B cell (primary cell): ENCODE results near the gene TRAF5. TPM values are rescaled to one million over a fixed set of nuclear protein-coding genes. Genes with fewer than 3 reads are reported as not detected.

Experiments
- ATAC-seq: fragments of 200-7000 bp; cut with Tn5 transposase; one replicate; pipeline ENCODE4 v1.10.0; 2021; ENCODE audit warnings: low read depth, mild to moderate bottlenecking, moderate number of reproducible peaks, moderate library complexity
- CTCF ChIA-PET: fragments of 350-600 bp; sonication (Branson Sonifier 250); formaldehyde crosslinking; loops from one replicate; lab custom pipeline; 2021; ENCODE audit warnings: antibody characterized with exemption, inconsistent platforms; lab: Charles Lee
- POLR2A ChIA-PET: fragments of 350-600 bp; sonication (Branson Sonifier 250); formaldehyde crosslinking; loops from one replicate; lab custom pipeline; 2021; ENCODE audit warnings: antibody characterized with exemption; lab: Charles Lee
- DNase-seq: peaks from one replicate; pipeline ENCODE4 v3.0.0; 2013
- H2AFZ ChIP-seq: 2 replicates; pipeline ENCODE4 v1.6.1; 2012; ENCODE audit warnings: mild to moderate bottlenecking, low read depth, low read length; ENCODE audit not compliant: insufficient read depth, poor library complexity, severe bottlenecking
- H3K27ac ChIP-seq, 2 donors: 1 replicate in 1 of 2; 2 replicates in 1 of 2; pipeline ENCODE4 v1.5.1; 2012 to 2013; ENCODE audit warnings: low read length in 2 of 2, mild to moderate bottlenecking in 2 of 2, moderate library complexity in 1 of 2
- H3K27me3 ChIP-seq, 4 experiments: fragments of 200-600 bp in 1 of 4; sonication (generic) in 1 of 4; replicated peaks in 1 of 4; 1 replicate in 2 of 4; 2 replicates in 2 of 4; pipeline versions ENCODE4 v1.6.1 to v1.7.0; 2013 to 2016; ENCODE audit warnings: low read length in 3 of 4, mild to moderate bottlenecking in 2 of 4, mixed read lengths in 1 of 4, moderate library complexity in 1 of 4; ENCODE audit not compliant: insufficient read depth in 4 of 4, control insufficient read depth in 3 of 4; ENCODE audit errors: control extremely low read depth in 1 of 4
- H3K36me3 ChIP-seq, 2 experiments: replicated peaks in 1 of 2; 1 replicate in 1 of 2; 2 replicates in 1 of 2; pipeline versions ENCODE4 v1.6.1 to v1.7.1; 2013; ENCODE audit warnings: low read length in 1 of 2; ENCODE audit not compliant: insufficient read depth in 2 of 2, control insufficient read depth in 1 of 2; ENCODE audit errors: control extremely low read depth in 1 of 2, extremely low read depth in 1 of 2
- H3K4me1 ChIP-seq, 2 donors: fragments of 200-600 bp in 1 of 2; sonication (generic) in 1 of 2; 1 replicate in 1 of 2; 2 replicates in 1 of 2; pipeline versions ENCODE4 v1.5.1 to v1.6.1; 2013 to 2017; ENCODE audit warnings: low read length in 2 of 2; ENCODE audit not compliant: control insufficient read depth in 2 of 2, insufficient read depth in 2 of 2
- H3K4me2 ChIP-seq: replicated peaks from 2 replicates; pipeline ENCODE3; 2012; ENCODE audit warnings: mild to moderate bottlenecking, low read depth, low read length; ENCODE audit not compliant: poor library complexity, severe bottlenecking
- H3K4me3 ChIP-seq, 5 experiments: fragments of 200-600 bp in 1 of 5; sonication (generic) in 1 of 5; 1 replicate in 3 of 5; 2 replicates in 2 of 5; pipeline versions ENCODE4 v1.5.1 to v1.7.0; 2011 to 2016; ENCODE audit warnings: low read length in 4 of 5, mild to moderate bottlenecking in 4 of 5, low read depth in 2 of 5, control low read depth in 1 of 5, moderate library complexity in 1 of 5; ENCODE audit not compliant: insufficient read depth in 1 of 5; ENCODE audit errors: control extremely low read depth in 1 of 5, extremely low read depth in 1 of 5
- H3K79me2 ChIP-seq: fragments of 200-600 bp; sonication (generic); one replicate; pipeline ENCODE4 v1.6.0; 2016; ENCODE audit warnings: low read length; ENCODE audit not compliant: control insufficient read depth, insufficient read depth
- H3K9ac ChIP-seq: fragments of 200-600 bp; sonication (generic); 2 replicates; pipeline ENCODE4 v1.6.1; 2017; ENCODE audit warnings: mild to moderate bottlenecking, low read length, moderate library complexity
- H3K9me3 ChIP-seq, 3 donors: one replicate each; pipeline versions ENCODE4 v1.6.1 to v1.7.1; 2013; ENCODE audit warnings: low read length in 2 of 3; ENCODE audit not compliant: control insufficient read depth in 2 of 3, insufficient read depth in 1 of 3; ENCODE audit errors: control extremely low read depth in 1 of 3
- H4K20me1 ChIP-seq: 2 replicates; pipeline ENCODE4 v1.6.0; 2012; ENCODE audit warnings: mild to moderate bottlenecking, low read length; ENCODE audit not compliant: insufficient read depth, control insufficient read depth, poor library complexity, severe bottlenecking
- H3K27ac Mint-ChIP-seq: one replicate; pipeline ENCODE4 v1.8.0; 2021; ENCODE audit warnings: mixed read lengths
- H3K27me3 Mint-ChIP-seq: one replicate; pipeline ENCODE4 v1.8.0; 2021; ENCODE audit warnings: mixed read lengths
- H3K4me1 Mint-ChIP-seq: one replicate; pipeline ENCODE4 v1.8.0; 2021; ENCODE audit warnings: mixed read lengths
- H3K4me3 Mint-ChIP-seq: one replicate; pipeline ENCODE4 v1.8.0; 2021; ENCODE audit warnings: mixed read lengths
- H3K9me3 Mint-ChIP-seq: one replicate; pipeline ENCODE4 v1.8.0; 2022; ENCODE audit warnings: mixed read lengths; ENCODE audit not compliant: insufficient read depth
- CTCF ChIP-seq: fragments of 200-600 bp; IDR thresholded peaks from one replicate; pipeline ENCODE4 v1.8.0; 2022; ENCODE audit warnings: antibody characterized with exemption, mild to moderate bottlenecking
- EZH2 ChIP-seq: IDR thresholded peaks from 2 replicates; pipeline ENCODE4 v1.6.1; 2012; ENCODE audit warnings: borderline replicate concordance, low read depth, mild to moderate bottlenecking, moderate library complexity, low read length; ENCODE audit not compliant: insufficient read depth, poor library complexity, severe bottlenecking
- WGBS: methylation state at CpG from one replicate; pipeline ENCODE4 v1.1.5; 2013; ENCODE audit warnings: missing lambda C conversion rate; ENCODE audit not compliant: insufficient coverage; 5-methylcytosine and 5-hydroxymethylcytosine counted together
- intact Hi-C: fragments of 100-400 bp; cut with micrococcal nuclease; formaldehyde crosslinking; loops from one replicate; pipeline ENCODE4 v1.10.0; 2022
- polyA plus RNA-seq: library from polyadenylated mRNA; depleted of rRNA; stranded (reverse); fragments of >200 nt; gene quantifications from 2 replicates; pipeline ENCODE4 v1.2.3, GENCODE V29; 2012
- total RNA-seq, 2 donors: library from RNA; stranded (reverse); fragments of 120-200 nt in 1 of 2; gene quantifications; 1 replicate in 1 of 2; 2 replicates in 1 of 2; pipeline versions ENCODE4 v1.2.3 to v1.2.4, GENCODE V29; 2013 to 2022

Gene TRAF5
- total and polyA plus RNA-seq, 2 donors (not counting 1 experiment from before 2014, with no cell fraction given), result 129 to 143 TPM

- no peaks in the 10 kb centered on the region for H3K9me3 Mint-ChIP-seq
- Histone ChIP-seq H3K9ac (peak overlapping the region; percentile 86), H3K36me3 (peaks cover 0 to 21% of the 10 kb centered on the region in 2 experiments), H3K9me3 (no peaks in the 10 kb centered on the region), H3K4me3 (peak overlapping the region in 4 of 5 experiments; percentile 23 to 81 (median 74)), H3K27me3 (no peaks in the 10 kb centered on the region), H3K4me1 (peaks cover 78 to 83% of the 10 kb centered on the region in 2 donors), H3K27ac (peak overlapping the region; percentile 73 to 92), H4K20me1 (peaks cover 6% of the 10 kb centered on the region), H3K79me2 (peaks cover 99% of the 10 kb centered on the region), H2AFZ (peak overlapping the region; percentile 25), H3K4me2 (peak overlapping the region; percentile 81)
- POLR2A ChIA-PET, result interaction anchor here (0.8 to 1.4 kb wide), 2 partner anchors 7 to 20 kb away, joined by 3 read pairs; no protein-coding TSS in a partner anchor
- H3K27ac Mint-ChIP-seq, result peak overlapping the region; percentile 97
- H3K4me3 Mint-ChIP-seq, result peak overlapping the region; percentile 93
- intact Hi-C loops, result loop anchor here (5.0 kb wide), 1 partner anchor 248 kb away; the partner anchor contains the start of gene SLC30A1
- H3K27me3 Mint-ChIP-seq, result no peaks in the 10 kb centered on the region
- DNase-seq (no peak), ATAC-seq (no peak)
- TF ChIP-seq CTCF (no peak), EZH2 (no peak)
- 54% methylated on average over 3 of the region's 6 CpGs for WGBS
- H3K4me1 Mint-ChIP-seq, result peaks cover 80% of the 10 kb centered on the region
- CTCF ChIA-PET, result interaction anchor here (1.0 to 13.8 kb wide), 9 partner anchors 15 to 186 kb away, joined by 3 to 333 read pairs (median 6); no protein-coding TSS in a partner anchor
These were observed 2.3 kb downstream of the TRAF5 start for GRCh38 chr1:211328866-211329475.

- POLR2A ChIA-PET, result interaction anchor here (1.4 kb wide), 1 partner anchor 19 kb away, joined by 3 read pairs; no protein-coding TSS in a partner anchor
- Histone ChIP-seq H3K9ac (peak overlapping the region; percentile 86), H2AFZ (peak overlapping the region; percentile 26), H3K9me3 (no peaks in the 10 kb centered on the region), H3K4me2 (peak overlapping the region; percentile 81), H3K4me3 (peak overlapping the region in 4 of 5 experiments; percentile 23 to 81 (median 74)), H3K27me3 (no peaks in the 10 kb centered on the region), H3K79me2 (peaks cover 99% of the 10 kb centered on the region), H3K27ac (peak overlapping the region; percentile 73 to 92), H4K20me1 (peaks cover 6% of the 10 kb centered on the region), H3K36me3 (peaks cover 0 to 27% of the 10 kb centered on the region in 2 experiments), H3K4me1 (peaks cover 87 to 90% of the 10 kb centered on the region in 2 donors)
- ATAC-seq, result peak; percentile 74
- intact Hi-C loops, result loop anchor here (5.0 to 10.0 kb wide), 2 partner anchors 248 to 985 kb away; partner anchors contain the start of gene SLC30A1
- CTCF ChIA-PET, result interaction anchor here (1.3 to 13.8 kb wide), 6 partner anchors 14 to 185 kb away, joined by 3 to 333 read pairs (median 10); no protein-coding TSS in a partner anchor
- Mint-ChIP-seq H3K27ac (peak overlapping the region; percentile 97), H3K4me3 (peak overlapping the region; percentile 93), H3K4me1 (peaks cover 83% of the 10 kb centered on the region), H3K27me3 (no peaks in the 10 kb centered on the region), H3K9me3 (no peaks in the 10 kb centered on the region)
- DNase-seq, result peak; percentile 81
- WGBS, result 29% methylated on average over 3 of the region's 4 CpGs
- TF ChIP-seq EZH2 (no peak), CTCF (no peak)
These were observed 3.1 kb downstream of the TRAF5 start for GRCh38 chr1:211329764-211330201.
